Measurements from ENCODE around the gene ATP12A. TPM values are rescaled to one million over a fixed set of nuclear protein-coding genes. Genes with fewer than 3 reads are reported as not detected.

Gene ATP12A
- polyA plus RNA-seq (ENCODE audit: insufficient read length in 4 of 4): 10 to 100 TPM in 3 of 4 donors, under 1 TPM in 1; 0.22 to 32.6 (median 15.6) TPM

GRCh38 chr13:24680258-24680920 is at the start of gene ATP12A:
Gene ATP12A (plus strand): TSS chr13:24680408. CDS start chr13:24680744, 336 bp downstream.
- no peak for DNase-seq (ENCODE audit: low read depth in 4 of 4, low spot score in 3 of 4)

DNA sequence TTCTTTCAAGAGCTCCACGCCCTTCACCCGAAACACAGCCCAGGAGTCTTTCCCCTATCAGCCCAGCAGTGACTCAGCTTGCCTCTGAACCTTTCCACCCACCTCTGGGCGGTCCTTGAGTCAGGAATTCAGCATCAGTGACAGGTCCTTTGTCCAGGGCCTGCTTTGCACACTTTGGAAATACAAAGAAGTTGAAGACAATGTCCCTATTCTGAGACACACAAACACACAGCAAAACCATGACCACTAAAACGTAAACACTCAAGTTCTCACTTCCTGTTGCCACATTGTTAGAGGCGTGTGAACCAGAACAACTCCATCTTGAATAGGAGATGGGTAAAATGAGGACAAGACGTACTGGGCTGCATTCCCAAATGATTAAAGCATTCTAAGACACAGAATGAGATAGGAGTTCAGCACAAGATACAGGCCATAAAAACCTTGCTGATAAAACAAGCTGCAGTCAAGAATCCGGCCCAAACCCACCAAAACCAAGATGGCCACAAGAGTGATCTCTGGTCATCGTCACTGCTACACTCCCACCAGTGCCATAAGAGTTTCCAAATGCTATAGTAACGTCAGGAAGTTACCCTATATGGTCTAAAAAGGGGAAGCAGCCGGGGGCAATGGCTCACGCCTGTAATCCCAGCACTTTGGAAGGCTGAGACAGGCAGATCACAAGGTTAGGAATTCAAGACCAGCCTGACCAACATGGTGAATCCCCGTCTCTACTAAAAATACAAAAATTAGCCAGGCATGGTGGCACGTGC is 49.2 kb upstream of the ATP12A start:
- DNase-seq (ENCODE audit: low read depth in 4 of 4, low spot score in 3 of 4): no peak

DNA sequence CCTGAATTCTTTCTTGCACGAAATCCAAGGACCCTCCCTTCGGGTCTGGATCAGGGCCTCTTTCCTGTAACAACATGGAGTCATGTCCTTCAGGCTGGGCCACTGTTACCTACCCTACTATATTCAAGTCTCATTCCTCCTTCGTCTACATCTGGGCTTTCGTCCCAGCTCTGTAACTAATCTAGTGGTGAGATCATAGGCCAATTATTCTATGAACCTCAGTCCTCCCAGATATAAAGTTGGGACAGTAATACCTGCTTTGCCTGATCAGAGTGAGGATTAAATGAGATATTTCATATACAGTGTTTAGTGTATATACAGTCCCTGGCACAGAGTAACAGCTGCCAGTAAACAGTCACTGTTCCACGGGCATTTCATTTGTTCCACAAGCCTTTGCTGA is 48.3 kb upstream of the ATP12A start:
- no peak for DNase-seq (ENCODE audit: low read depth in 4 of 4, low spot score in 3 of 4)

DNA sequence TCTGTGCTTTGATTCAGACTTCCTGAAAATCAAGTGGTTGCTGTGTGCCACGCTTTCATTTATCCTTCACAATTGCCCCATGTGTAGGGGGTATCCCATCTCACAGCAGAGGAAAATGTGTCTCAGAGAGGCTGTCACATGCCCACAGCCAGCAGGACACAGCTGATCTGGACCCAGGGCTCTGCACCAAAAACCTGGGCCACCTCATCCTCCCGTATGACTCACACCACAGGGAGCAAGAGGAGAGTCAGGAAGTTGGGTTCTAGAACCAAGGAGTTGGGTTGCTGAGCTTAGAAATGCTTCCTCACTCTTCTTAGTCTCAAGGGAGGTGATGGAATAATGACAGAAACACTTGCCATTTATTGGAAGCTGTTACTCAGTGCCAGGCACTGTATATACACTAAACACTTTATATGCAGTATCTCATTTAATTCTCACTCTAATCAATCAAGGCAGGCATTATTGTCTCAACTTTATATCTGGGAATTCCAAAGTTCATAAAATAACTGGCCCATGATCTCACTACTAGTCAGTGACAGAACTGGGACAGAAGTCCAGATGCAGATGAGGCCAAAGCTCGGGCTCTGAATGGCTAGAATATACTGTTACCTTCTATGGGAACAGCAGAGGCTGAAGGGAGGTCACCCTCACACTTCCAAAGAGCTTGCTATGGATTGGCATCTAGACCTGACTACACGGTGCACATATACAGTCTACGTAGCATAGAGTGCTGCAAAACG is 47.7 kb upstream of the ATP12A start:
- no peak for DNase-seq (ENCODE audit: low read depth in 4 of 4, low spot score in 3 of 4)

- DNase-seq (ENCODE audit: low read depth in 4 of 4, low spot score in 3 of 4): no peak
These were observed 43.4 kb upstream of the ATP12A start for GRCh38 chr13:24636776-24637175.

DNA sequence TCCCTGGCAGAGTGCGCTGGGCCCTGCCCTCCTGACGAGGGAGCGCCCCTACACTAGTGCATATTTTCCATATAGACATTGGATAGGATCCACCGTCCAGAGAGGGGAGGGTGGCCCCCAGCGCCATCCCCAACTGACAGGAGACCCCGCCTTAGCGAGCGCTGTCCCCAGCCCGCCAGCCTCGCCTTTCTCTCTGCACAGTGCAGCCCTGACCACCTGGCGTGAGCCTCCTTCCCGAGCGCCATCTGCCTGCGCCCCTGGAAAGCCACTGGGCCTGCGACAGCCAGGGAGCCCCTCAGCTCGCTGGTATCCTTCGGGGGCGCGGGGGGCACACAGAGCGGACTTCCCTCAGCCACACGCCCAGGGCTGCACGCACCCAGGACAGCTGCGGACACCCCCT is 42.1 kb upstream of the ATP12A start:
- no peak for DNase-seq (ENCODE audit: low read depth in 4 of 4, low spot score in 3 of 4)

DNA sequence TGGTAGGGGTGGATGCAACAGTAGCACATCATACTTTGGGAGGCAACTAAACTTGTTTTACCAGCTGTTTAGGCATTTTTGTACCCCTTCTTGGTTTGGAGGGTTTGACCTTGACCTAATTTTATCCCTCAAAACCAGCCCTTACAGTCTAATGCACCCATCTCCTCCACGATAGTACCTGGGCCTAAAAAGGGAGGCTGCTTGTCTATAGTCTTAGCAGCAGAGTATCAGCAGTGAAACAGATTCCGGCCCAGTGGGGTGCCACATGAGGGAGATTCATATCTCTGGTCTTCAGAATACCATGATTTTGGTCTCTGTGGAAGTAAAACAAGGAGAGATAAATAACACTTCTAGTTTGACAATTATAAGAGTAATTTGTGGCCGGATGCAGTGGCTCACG is 39.5 kb upstream of the ATP12A start:
- no peak for DNase-seq (ENCODE audit: low read depth in 4 of 4, low spot score in 3 of 4)

- DNase-seq (ENCODE audit: low read depth in 4 of 4, low spot score in 3 of 4): no peak
These were observed 38.0 kb upstream of the ATP12A start for GRCh38 chr13:24642219-24642618.

- DNase-seq (ENCODE audit: low read depth in 4 of 4, low spot score in 3 of 4): no peak
These were observed 36.2 kb upstream of the ATP12A start for GRCh38 chr13:24644036-24644435.

- DNase-seq (ENCODE audit: low read depth in 4 of 4, low spot score in 3 of 4): no peak
These were observed 31.9 kb upstream of the ATP12A start for GRCh38 chr13:24648271-24648670.

DNA sequence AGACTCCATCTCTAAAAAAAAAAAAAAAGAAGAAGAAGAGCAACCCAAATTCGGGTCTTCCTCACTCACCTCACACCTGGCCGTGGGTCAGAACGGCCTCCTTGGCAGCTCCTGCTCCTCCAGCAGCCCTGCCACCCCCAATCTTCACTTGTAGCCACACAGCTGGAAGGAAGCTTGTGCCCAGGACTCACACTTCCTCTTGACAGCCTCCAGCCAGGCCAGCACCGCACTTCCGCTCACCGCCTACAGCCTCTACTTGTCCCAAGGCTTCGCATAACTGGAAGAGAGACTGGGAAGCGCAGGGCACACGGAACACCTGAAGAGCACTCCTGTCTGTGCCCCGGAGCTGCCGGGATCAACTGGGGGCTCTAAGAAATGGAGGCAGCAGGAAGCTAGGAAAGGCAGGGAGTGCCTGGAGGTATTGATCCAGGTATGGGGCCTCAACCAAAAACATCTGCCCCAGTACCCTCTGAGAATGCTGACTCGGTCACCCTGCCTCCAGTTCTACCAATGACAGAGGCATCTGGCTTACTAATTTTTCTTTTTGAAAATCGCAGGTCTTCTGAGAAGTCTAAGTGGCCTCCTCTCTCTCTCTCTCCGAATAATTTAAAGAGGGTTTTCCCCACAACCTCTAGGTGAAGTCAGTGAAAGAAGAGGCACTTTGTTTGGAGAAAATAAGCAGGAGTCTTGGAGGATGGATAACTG is 31.1 kb upstream of the ATP12A start:
- no peak for DNase-seq (ENCODE audit: low read depth in 4 of 4, low spot score in 3 of 4)

DNA sequence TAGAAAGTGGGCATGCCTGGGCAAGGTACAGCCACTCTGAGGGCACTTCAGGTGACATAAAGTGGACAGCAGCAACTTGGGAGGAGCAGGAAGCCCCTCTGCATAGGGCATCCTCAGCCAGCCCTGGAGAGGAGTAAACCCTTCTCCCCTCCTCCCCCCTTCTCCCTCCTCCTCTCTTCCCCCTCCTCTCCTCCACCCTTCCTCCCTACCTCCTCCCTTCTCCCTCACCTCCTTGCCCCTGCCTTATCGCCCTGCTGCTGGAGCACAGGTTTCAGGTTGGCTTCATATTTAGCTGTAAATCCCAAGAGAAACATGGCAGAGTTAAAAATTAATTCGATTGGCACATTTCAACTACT is 30.5 kb upstream of the ATP12A start:
- DNase-seq (ENCODE audit: low read depth in 4 of 4, low spot score in 3 of 4): no peak

- no peak for DNase-seq (ENCODE audit: low read depth in 4 of 4, low spot score in 3 of 4)
These were observed 30.0 kb upstream of the ATP12A start for GRCh38 chr13:24650161-24650560.

DNA sequence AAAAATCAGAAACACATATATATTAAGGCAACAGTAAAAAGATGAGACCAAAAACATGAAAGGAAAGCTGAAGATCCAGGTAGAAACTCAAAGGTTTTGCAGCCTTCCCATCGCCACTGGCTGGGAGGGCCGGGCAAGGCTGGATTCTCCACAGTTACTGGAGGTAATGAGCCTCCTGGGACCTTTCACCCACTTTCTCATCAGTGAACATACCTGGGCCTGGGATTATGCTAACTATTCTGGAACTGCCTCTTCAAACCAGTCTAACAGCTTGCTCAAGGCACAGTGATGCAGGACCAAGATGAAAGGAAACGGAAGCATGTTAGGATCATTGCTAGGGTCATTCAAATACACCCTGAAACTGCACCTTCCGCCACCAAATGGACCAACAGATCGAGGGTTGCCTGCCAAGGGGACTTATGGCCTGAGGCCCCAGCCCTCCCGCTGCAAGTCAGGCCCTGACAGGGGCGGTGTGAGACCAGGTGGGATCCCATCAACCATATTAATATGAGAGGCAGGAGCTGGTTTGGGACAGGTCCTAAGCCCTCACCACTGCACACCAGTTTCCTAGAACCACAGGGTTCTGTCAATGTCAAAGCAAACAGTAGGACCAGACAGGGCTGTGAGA is 28.4 kb upstream of the ATP12A start:
- DNase-seq (ENCODE audit: low read depth in 4 of 4, low spot score in 3 of 4): peak in 2 of 4 donors; percentile 66 to 75

DNA sequence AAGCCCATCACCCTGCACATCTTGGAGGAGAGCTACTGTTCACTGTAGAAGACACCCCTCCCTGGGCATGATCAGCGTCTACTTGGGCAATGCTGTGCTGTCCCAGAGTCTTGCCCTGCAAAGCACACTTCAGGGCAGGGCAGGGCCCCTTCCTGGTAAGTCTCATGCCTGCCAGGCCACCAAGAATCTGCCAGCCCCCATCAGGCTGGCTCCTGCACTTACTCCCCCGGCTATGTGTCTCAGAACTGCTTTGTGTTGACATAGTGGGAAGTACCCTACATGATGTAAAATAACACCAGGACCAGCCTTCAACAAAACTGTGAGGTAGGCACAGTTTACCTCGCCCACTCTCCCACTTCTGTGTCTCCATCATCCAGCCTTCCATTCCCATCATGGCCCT is 27.8 kb upstream of the ATP12A start:
- no peak for DNase-seq (ENCODE audit: low read depth in 4 of 4, low spot score in 3 of 4)

DNA sequence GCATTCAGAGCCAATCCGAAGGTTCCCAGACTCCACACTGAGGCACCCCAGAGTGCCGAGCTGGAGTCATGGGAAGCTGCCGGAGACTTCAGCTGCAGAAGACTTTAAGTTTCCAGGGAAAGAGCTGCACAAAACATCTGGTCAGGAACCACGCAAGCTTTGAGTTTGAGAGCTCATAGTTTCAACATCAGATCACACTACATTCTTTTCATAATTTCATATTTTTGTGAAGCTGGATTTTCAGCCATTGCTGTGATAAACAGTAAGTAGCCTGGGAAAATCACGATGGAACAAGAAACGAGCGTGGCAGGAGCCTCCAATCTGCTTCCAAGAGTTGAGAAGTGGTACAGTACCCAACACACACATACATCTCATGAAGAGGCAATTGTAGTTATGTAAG is 25.5 kb upstream of the ATP12A start:
- no peak for DNase-seq (ENCODE audit: low read depth in 4 of 4, low spot score in 3 of 4)

DNA sequence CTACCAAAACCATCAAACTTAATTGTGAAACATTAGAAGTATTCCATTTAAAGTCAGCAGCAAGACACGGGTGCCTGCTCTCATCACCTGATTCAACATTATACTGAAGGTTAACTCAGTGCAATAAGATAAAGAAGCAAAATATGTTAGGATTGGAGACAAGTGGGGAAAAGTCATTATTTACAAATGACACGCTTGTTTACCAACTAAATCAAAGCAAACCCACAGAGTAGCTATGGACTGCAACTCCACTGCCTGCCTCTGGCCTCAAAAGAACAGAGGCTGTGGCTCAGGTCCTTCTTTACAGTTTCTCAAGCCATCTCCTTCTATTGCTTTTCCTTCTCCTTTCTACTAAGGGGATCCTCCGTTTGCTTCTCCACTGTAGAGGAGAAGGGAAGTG is 21.0 kb upstream of the ATP12A start:
- DNase-seq (ENCODE audit: low read depth in 4 of 4, low spot score in 3 of 4): no peak

- no peak for DNase-seq (ENCODE audit: low read depth in 4 of 4, low spot score in 3 of 4)
These were observed 20.0 kb upstream of the ATP12A start for GRCh38 chr13:24660023-24660741.

GRCh38 chr13:24661713-24662112 is 18.5 kb upstream of the ATP12A start:
- DNase-seq (ENCODE audit: low read depth in 4 of 4, low spot score in 3 of 4): no peak
